ENCODE results near the gene KLHDC7A. TPM values are rescaled to one million over a fixed set of nuclear protein-coding genes. Genes with fewer than 3 reads are reported as not detected.

The KLHDC7A gene
- total RNA-seq, 6 donors from 2014 or later: under 0.01 to 5.6 (median 1.8) TPM

- no peak overlapping the region for H3K4me3 ChIP-seq
- no peak overlapping the region for H3K27ac ChIP-seq
- no peaks in the 10 kb centered on the region for H3K36me3 ChIP-seq
- DNase-seq (no peak), ATAC-seq (ENCODE audit: low FRiP score in 2 of 2) (no peak)
- no peaks in the 10 kb centered on the region for H3K27me3 ChIP-seq
- peaks cover 0 to 6% (median 0%) of the 10 kb centered on the region in 4 donors for H3K9me3 ChIP-seq
- no peak for TF ChIP-seq POLR2A (IDR thresholded peaks at IDR 0.05)
- TF ChIP-seq POLR2AphosphoS5 (IDR thresholded peaks at IDR 0.05): no peak
- no peak for TF ChIP-seq EP300 (IDR thresholded peaks at IDR 0.05)
- TF ChIP-seq, protein P1, sequence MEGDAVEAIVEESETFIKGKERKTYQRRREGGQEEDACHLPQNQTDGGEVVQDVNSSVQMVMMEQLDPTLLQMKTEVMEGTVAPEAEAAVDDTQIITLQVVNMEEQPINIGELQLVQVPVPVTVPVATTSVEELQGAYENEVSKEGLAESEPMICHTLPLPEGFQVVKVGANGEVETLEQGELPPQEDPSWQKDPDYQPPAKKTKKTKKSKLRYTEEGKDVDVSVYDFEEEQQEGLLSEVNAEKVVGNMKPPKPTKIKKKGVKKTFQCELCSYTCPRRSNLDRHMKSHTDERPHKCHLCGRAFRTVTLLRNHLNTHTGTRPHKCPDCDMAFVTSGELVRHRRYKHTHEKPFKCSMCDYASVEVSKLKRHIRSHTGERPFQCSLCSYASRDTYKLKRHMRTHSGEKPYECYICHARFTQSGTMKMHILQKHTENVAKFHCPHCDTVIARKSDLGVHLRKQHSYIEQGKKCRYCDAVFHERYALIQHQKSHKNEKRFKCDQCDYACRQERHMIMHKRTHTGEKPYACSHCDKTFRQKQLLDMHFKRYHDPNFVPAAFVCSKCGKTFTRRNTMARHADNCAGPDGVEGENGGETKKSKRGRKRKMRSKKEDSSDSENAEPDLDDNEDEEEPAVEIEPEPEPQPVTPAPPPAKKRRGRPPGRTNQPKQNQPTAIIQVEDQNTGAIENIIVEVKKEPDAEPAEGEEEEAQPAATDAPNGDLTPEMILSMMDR (IDR thresholded peaks at IDR 0.05): no peak
- peaks cover 12 to 20% (median 16%) of the 10 kb centered on the region in 4 donors for H3K4me1 ChIP-seq
- WGBS, 2 donors: 85 to 95% methylated on average over 4 of the region's 4 CpGs
Measured at GRCh38 chr1:18485227-18485626, 4.5 kb downstream of the KLHDC7A start.

DNA sequence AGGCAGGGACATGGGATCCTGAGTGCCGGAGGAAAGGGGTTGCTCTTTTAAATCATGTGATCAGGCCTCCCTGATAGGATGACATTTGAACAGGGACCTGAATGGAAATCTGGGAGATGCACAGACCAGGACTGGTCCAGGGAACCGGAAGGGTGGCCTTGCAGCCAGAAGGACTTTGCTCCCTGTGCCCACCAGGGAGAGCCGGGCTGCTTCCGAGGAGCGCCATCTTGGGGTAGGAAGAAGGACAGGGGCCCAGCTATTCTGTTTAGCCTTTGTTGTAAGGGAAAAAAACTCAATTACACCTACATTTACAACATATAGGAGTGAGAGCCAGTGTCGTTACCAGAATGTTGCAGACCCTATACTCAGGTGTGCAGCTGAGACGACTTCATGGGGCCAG lies 5.5 kb downstream of the KLHDC7A start:
- H3K27me3 ChIP-seq: no peaks in the 10 kb centered on the region
- TF ChIP-seq, protein P1 (IDR thresholded peaks at IDR 0.05): no peak
- no peak for TF ChIP-seq EP300 (IDR thresholded peaks at IDR 0.05)
- TF ChIP-seq POLR2AphosphoS5 (IDR thresholded peaks at IDR 0.05): no peak
- no peak for TF ChIP-seq POLR2A (IDR thresholded peaks at IDR 0.05)
- no peak for DNase-seq
- H3K9me3 ChIP-seq: peaks cover 0 to 6% (median 0%) of the 10 kb centered on the region in 4 donors
- H3K4me1 ChIP-seq: peaks cover 4 to 11% (median 9%) of the 10 kb centered on the region in 4 donors
- no peak overlapping the region for H3K27ac ChIP-seq
- no peak overlapping the region for H3K4me3 ChIP-seq
- no peak for ATAC-seq (ENCODE audit: low FRiP score in 2 of 2)
- WGBS, 2 donors: 65 to 69% methylated on average over 7 of the region's 7 CpGs
- no peaks in the 10 kb centered on the region for H3K36me3 ChIP-seq

DNA sequence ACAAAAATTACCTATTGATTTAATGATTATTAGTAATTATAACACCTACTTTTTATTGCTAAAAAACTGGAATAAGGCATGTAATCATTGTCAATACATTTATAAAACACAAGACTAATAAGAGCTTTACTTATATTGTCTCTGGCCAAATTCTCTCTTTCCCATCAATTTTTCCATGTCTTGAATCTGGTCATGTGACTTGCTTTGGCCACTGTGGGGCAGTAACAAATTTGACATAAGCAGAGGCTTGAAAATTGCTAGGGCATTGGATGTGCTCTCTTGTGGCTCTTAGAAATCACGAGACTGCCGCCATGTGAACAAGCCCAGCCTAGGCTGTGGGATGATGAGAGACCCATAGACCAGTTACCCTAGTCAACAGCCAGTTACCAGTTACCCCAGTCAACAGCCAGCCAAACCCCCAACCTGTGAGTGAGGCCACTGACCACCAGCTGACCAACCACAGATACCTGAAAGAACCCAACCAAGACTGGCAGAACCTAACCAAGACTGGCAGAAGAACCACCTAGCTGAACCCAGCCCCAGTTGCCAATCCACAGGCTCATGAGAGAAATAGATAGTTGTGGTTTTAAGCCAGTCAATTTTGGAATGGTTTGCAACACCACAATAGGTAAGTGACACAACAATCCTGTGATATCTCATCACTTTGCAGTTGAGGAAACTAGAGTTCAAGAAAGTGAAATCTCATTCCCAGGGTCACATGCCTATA lies 8.8 kb downstream of the KLHDC7A start:
- DNase-seq (no peak), ATAC-seq (ENCODE audit: low FRiP score in 2 of 2) (no peak)
- no peak overlapping the region for H3K4me3 ChIP-seq
- H3K36me3 ChIP-seq: no peaks in the 10 kb centered on the region
- no peak for TF ChIP-seq POLR2A (IDR thresholded peaks at IDR 0.05)
- H3K9me3 ChIP-seq: peaks cover 0 to 6% (median 0%) of the 10 kb centered on the region in 4 donors
- WGBS, 2 donors: 82 to 90% methylated on average over 2 of the region's 2 CpGs
- H3K27me3 ChIP-seq: no peaks in the 10 kb centered on the region
- H3K4me1 ChIP-seq: no peaks in the 10 kb centered on the region
- H3K27ac ChIP-seq: no peak overlapping the region

- DNase-seq: no peak
- WGBS, 2 donors: 63 to 65% methylated on average over 3 of the region's 3 CpGs
- TF ChIP-seq POLR2AphosphoS5 (IDR thresholded peaks at IDR 0.05) (no peak), EP300 (IDR thresholded peaks at IDR 0.05) (no peak), POLR2A (IDR thresholded peaks at IDR 0.05) (no peak)
- TF ChIP-seq, protein P1 (IDR thresholded peaks at IDR 0.05): no peak
- Histone ChIP-seq H3K27me3 (no peaks in the 10 kb centered on the region), H3K27ac (no peak overlapping the region), H3K36me3 (no peaks in the 10 kb centered on the region), H3K4me3 (no peak overlapping the region), H3K9me3 (peaks cover 0 to 6% (median 0%) of the 10 kb centered on the region in 4 donors), H3K4me1 (no peaks in the 10 kb centered on the region)
- ATAC-seq (ENCODE audit: low FRiP score in 2 of 2): no peak
Measured at GRCh38 chr1:18491168-18491567, 10.4 kb downstream of the KLHDC7A start.

GRCh38 chr1:18494304-18494703 lies 13.6 kb downstream of the KLHDC7A start:
- Histone ChIP-seq H3K36me3 (no peaks in the 10 kb centered on the region), H3K9me3 (peaks cover 0 to 6% (median 0%) of the 10 kb centered on the region in 4 donors), H3K4me1 (no peaks in the 10 kb centered on the region), H3K27me3 (no peaks in the 10 kb centered on the region), H3K27ac (no peak overlapping the region), H3K4me3 (no peak overlapping the region)
- DNase-seq (no peak), ATAC-seq (ENCODE audit: low FRiP score in 2 of 2) (no peak)
- TF ChIP-seq EP300 (IDR thresholded peaks at IDR 0.05) (no peak), POLR2AphosphoS5 (IDR thresholded peaks at IDR 0.05) (no peak), POLR2A (IDR thresholded peaks at IDR 0.05) (no peak)
- TF ChIP-seq, protein P1 (IDR thresholded peaks at IDR 0.05): no peak
- WGBS, 2 donors: 74 to 79% methylated on average over 3 of the region's 3 CpGs

All from upper lobe of left lung (tissue), 6 donors.